ENCODE measurements around the gene EXOSC5. TPM values are rescaled to one million over a fixed set of nuclear protein-coding genes. Genes with fewer than 3 reads are reported as not detected.

The EXOSC5 gene
- total RNA-seq, 3 donors from 2014 or later = 12.5 to 16.4 (median 13.3) TPM

- H3K9me3 ChIP-seq = no peaks in the 10 kb centered on the region
- intact Hi-C loops (cut with DNase I, micrococcal nuclease) = no loop called here
- TF ChIP-seq, protein P1, sequence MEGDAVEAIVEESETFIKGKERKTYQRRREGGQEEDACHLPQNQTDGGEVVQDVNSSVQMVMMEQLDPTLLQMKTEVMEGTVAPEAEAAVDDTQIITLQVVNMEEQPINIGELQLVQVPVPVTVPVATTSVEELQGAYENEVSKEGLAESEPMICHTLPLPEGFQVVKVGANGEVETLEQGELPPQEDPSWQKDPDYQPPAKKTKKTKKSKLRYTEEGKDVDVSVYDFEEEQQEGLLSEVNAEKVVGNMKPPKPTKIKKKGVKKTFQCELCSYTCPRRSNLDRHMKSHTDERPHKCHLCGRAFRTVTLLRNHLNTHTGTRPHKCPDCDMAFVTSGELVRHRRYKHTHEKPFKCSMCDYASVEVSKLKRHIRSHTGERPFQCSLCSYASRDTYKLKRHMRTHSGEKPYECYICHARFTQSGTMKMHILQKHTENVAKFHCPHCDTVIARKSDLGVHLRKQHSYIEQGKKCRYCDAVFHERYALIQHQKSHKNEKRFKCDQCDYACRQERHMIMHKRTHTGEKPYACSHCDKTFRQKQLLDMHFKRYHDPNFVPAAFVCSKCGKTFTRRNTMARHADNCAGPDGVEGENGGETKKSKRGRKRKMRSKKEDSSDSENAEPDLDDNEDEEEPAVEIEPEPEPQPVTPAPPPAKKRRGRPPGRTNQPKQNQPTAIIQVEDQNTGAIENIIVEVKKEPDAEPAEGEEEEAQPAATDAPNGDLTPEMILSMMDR (IDR thresholded peaks at IDR 0.05) = no peak
- no peak for ATAC-seq
- DNase-seq = peak in 1 of 3 donors; percentile 46
- H3K36me3 ChIP-seq (ENCODE audit: low read depth) = no peaks in the 10 kb centered on the region
- peaks cover 25% of the 10 kb centered on the region for H3K4me1 ChIP-seq (ENCODE audit: low read depth)
- no peak overlapping the region for H3K4me3 ChIP-seq
Measured at GRCh38 chr19:41363371-41363752, 33.8 kb downstream of the EXOSC5 start.

GRCh38 chr19:41362143-41362847 lies 34.9 kb downstream of the EXOSC5 start:
- H3K36me3 ChIP-seq (ENCODE audit: low read depth) = no peaks in the 10 kb centered on the region
- DNase-seq = peak in 1 of 3 donors; percentile 48

GRCh38 chr19:41359741-41360140 lies 37.4 kb downstream of the EXOSC5 start:
- H3K36me3 ChIP-seq (ENCODE audit: low read depth) = no peaks in the 10 kb centered on the region
- H3K4me1 ChIP-seq (ENCODE audit: low read depth) = peaks cover 16% of the 10 kb centered on the region
- intact Hi-C loops (cut with DNase I, micrococcal nuclease) = no loop called here
- no peak for ATAC-seq
- no peaks in the 10 kb centered on the region for H3K9me3 ChIP-seq
- DNase-seq = no peak
- TF ChIP-seq, protein P1 (IDR thresholded peaks at IDR 0.05) = no peak
- no peak overlapping the region for H3K4me3 ChIP-seq

More at GRCh38 chr19:41362143-41362847, 34.9 kb downstream of the EXOSC5 start:
- TF ChIP-seq, protein P1 (IDR thresholded peaks at IDR 0.05) = no peak
- Histone ChIP-seq H3K4me3 (no peak overlapping the region), H3K9me3 (no peaks in the 10 kb centered on the region), H3K4me1 (ENCODE audit: low read depth) (peaks cover 19% of the 10 kb centered on the region)
- intact Hi-C loops (cut with DNase I, micrococcal nuclease) = no loop called here
- ATAC-seq = peak; percentile 62

- TF ChIP-seq, protein P1 (IDR thresholded peaks at IDR 0.05) = no peak
- Histone ChIP-seq H3K9me3 (no peaks in the 10 kb centered on the region), H3K4me1 (ENCODE audit: low read depth) (peaks cover 7% of the 10 kb centered on the region), H3K4me3 (no peak overlapping the region), H3K36me3 (ENCODE audit: low read depth) (no peaks in the 10 kb centered on the region)
- intact Hi-C loops (cut with DNase I, micrococcal nuclease) = no loop called here
- ATAC-seq = no peak
- no peak for DNase-seq
Measured at GRCh38 chr19:41357746-41358145, 39.4 kb downstream of the EXOSC5 start.

DNA sequence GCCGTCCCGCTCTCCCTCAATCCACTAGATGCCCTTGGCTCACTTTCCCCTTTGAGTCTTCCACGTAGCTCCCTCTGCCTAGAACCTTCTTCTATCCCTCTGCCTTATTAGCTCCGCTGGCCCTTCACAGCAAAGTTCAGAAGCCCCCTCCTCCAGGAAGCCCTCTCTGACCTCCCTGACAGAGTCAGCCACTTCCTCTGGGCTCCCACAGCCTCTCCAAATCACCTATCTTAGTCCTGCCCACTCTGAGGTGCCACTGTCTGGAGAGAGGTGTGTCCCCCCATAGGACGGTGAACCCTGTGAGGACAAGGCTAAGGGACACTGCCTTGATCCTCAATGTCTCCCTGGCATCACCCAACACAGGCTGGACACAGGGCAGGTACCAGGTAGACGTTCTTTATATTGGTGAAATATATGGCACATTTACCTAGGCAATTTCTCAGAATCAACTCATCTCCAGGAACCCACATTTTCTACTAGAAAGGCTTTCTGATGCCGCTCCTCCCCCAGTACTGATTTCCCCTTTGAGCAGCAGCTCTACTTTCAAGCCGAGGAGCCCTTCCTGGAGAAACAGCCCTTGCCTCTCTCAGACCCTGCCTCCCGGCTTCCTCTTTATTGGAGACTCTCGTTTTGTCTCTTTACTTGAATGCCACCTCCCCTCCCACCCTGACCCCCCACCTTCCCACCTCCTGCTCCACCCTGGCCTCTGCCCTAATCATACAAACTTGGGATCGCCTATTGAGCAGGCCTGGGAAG lies 40.0 kb downstream of the EXOSC5 start:
- TF ChIP-seq, protein P1 (IDR thresholded peaks at IDR 0.05) = no peak
- Histone ChIP-seq H3K9me3 (no peaks in the 10 kb centered on the region), H3K36me3 (ENCODE audit: low read depth) (no peaks in the 10 kb centered on the region), H3K4me1 (ENCODE audit: low read depth) (peaks cover 8% of the 10 kb centered on the region), H3K4me3 (no peak overlapping the region)
- DNase-seq (no peak), ATAC-seq (no peak)
- intact Hi-C loops (cut with DNase I, micrococcal nuclease) = no loop called here

Data from mucosa of descending colon (tissue), 3 donors.